MM.1S (cell line): ENCODE results near the gene ADD1.
A peak's percentile ranks its signal among the peaks of the same experiment; 100 is the strongest.

Source experiments
- DNase-seq: peaks from one replicate; pipeline ENCODE4 v3.0.0-alpha.2; 2015
- H2AFZ ChIP-seq: fragments of 300-600 bp; sonication (generic); 2 replicates; pipeline ENCODE4 v1.6.0; 2016; ENCODE audit warnings: antibody characterized with exemption, low read length
- H3F3A ChIP-seq: fragments of 300-600 bp; sonication (generic); 2 replicates; pipeline ENCODE4 v1.6.1; 2016; ENCODE audit warnings: mild to moderate bottlenecking, antibody characterized with exemption, low read length, moderate library complexity, mixed read lengths; ENCODE audit not compliant: insufficient read depth
- H3K27ac ChIP-seq: fragments of 300-600 bp; sonication (generic); 2 replicates; pipeline ENCODE4 v1.5.1; 2016; ENCODE audit warnings: mild to moderate bottlenecking, low read length
- H3K27me3 ChIP-seq: fragments of 300-600 bp; sonication (generic); replicated peaks from 2 replicates; pipeline ENCODE4 v1.6.0; 2016; ENCODE audit warnings: low read length; ENCODE audit not compliant: insufficient read depth
- H3K36me3 ChIP-seq: fragments of 300-600 bp; sonication (generic); replicated peaks from 2 replicates; pipeline ENCODE4 v1.6.1; 2016; ENCODE audit warnings: mild to moderate bottlenecking, low read length, mixed read lengths; ENCODE audit not compliant: insufficient read depth
- H3K4me1 ChIP-seq: fragments of 300-600 bp; sonication (generic); 2 replicates; pipeline ENCODE4 v1.6.1; 2016; ENCODE audit warnings: low read length, mixed read lengths
- H3K4me2 ChIP-seq: fragments of 300-600 bp; sonication (generic); 2 replicates; pipeline ENCODE4 v1.6.0; 2016; ENCODE audit warnings: low read depth, low read length
- H3K4me3 ChIP-seq: fragments of 300-600 bp; sonication (generic); 2 replicates; pipeline ENCODE4 v1.5.1; 2016; ENCODE audit warnings: low read length, mixed read lengths
- H3K79me2 ChIP-seq: fragments of 300-600 bp; sonication (generic); 2 replicates; pipeline ENCODE4 v1.6.1; 2016; ENCODE audit warnings: mixed run types, low read length, mixed read lengths
- H3K9ac ChIP-seq: fragments of 300-600 bp; sonication (generic); 2 replicates; pipeline ENCODE4 v1.6.1; 2016; ENCODE audit warnings: low read length, mixed read lengths
- H3K9me2 ChIP-seq: fragments of 300-600 bp; sonication (generic); replicated peaks from 2 replicates; pipeline ENCODE4 v1.6.1; 2016; ENCODE audit warnings: mild to moderate bottlenecking, low read length, mixed read lengths; ENCODE audit not compliant: insufficient read depth
- H3K9me3 ChIP-seq: fragments of 300-600 bp; sonication (generic); replicated peaks from 2 replicates; pipeline ENCODE4 v1.6.1; 2016; ENCODE audit warnings: mild to moderate bottlenecking, low read length, mixed read lengths; ENCODE audit not compliant: insufficient read depth
- H4K20me1 ChIP-seq: fragments of 300-600 bp; sonication (generic); 2 replicates; pipeline ENCODE4 v1.6.1; 2016; ENCODE audit warnings: mild to moderate bottlenecking, low read length, moderate library complexity, mixed read lengths; ENCODE audit not compliant: insufficient read depth
- CTCF ChIP-seq: fragments of 300-600 bp; sonication (generic); IDR thresholded peaks from 2 replicates; pipeline ENCODE4 v1.5.1; 2016; ENCODE audit warnings: antibody characterized with exemption, low read length, mixed read lengths
- EZH2 ChIP-seq: fragments of 300-600 bp; sonication (generic); optimal IDR thresholded peaks from 2 replicates; pipeline ENCODE3; 2017; ENCODE audit warnings: low read depth, mild to moderate bottlenecking, antibody characterized with exemption, low read length, mixed read lengths
- EZH2phosphoT487 ChIP-seq: fragments of 300-600 bp; sonication (generic); IDR thresholded peaks from 2 replicates; pipeline ENCODE4 v1.6.1; 2018; ENCODE audit warnings: antibody characterized with exemption, low read length

ADD1 gene

DNA sequence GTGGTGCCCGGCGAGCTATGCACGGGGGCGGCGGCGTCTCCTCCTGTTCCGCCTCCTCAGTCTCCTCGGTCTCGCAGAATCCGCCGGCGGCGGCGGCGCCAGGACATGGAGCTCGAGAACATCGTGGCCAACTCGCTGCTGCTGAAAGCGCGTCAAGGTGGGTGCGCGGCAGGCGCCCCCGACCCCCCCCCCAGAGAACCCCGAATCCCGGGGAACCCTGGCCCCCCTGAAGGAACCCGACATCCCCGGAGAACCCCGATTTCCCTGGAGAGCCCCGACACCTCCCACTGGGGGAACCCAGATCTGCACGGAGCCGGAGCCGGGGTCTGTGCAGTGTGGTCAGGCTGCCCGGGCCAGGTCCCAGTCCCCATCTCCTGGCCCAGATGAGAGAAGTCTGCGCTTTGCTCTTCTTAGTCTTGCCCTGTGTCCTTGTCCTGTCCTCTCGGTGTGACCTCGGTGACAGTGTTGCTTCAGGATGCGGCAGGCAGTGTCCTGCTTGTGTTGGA lies 120.4 kb downstream of the ADD1 start:
- Histone ChIP-seq H3K4me1 (peaks cover 3% of the 10 kb centered on the region), H3K9me2 (no peaks in the 10 kb centered on the region), H2AFZ (peak overlapping the region; percentile 99), H3K4me2 (peak overlapping the region; percentile 75), H3K36me3 (no peaks in the 10 kb centered on the region; the same call in 1 of the 2 replicates), H3K27me3 (no peaks in the 10 kb centered on the region), H3K9ac (peak overlapping the region; percentile 61), H3K9me3 (no peaks in the 10 kb centered on the region), H3K4me3 (peak overlapping the region; percentile 84), H3F3A (peaks cover 11% of the 10 kb centered on the region), H4K20me1 (peaks cover 8% of the 10 kb centered on the region), H3K27ac (no peak overlapping the region), H3K79me2 (peaks cover 35% of the 10 kb centered on the region)
- DNase-seq = peak; percentile 55
- TF ChIP-seq EZH2 (no peak), CTCF (no peak), EZH2phosphoT487 (no peak)

DNA sequence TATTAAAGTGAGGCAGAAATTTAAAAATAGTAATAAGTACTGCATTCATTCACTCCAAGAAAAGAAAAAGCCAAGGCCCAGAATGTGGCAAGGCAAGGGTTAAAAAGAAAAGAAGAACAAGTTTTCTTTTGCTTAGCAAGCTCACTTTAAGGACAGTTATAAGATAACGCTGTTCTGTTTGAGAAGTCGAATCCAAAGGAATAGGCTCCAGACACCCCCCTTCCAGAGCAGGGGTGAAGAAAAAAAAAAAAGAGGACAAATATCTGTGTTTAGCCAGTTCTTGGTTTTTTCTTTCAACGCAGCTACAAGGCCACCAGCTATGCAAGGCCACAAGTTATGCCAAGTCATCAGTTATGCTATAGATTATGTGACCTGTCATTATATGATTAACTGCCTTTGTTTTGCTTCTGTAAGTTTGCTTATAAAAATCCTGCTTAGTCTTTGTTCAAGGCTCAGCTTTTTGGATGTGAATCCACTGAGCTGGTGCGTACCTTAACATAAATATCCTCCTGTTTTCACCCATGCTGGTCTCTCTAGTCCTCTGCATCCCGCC lies 121.1 kb downstream of the ADD1 start:
- no peak overlapping the region for H3K9ac ChIP-seq
- DNase-seq = no peak

GRCh38 chr4:2965262-2965661 lies 121.6 kb downstream of the ADD1 start:
- no peaks in the 10 kb centered on the region for H3K36me3 ChIP-seq
- H3K4me3 ChIP-seq = no peak overlapping the region
- peaks cover 22% of the 10 kb centered on the region for H3K79me2 ChIP-seq
- no peak overlapping the region for H2AFZ ChIP-seq
- H3K27me3 ChIP-seq = no peaks in the 10 kb centered on the region
- H3K9me2 ChIP-seq = no peaks in the 10 kb centered on the region
- H3K9me3 ChIP-seq = no peaks in the 10 kb centered on the region
- H3K4me2 ChIP-seq = no peak overlapping the region
- peaks cover 5% of the 10 kb centered on the region; the same call in 1 of the 2 replicates for H4K20me1 ChIP-seq
- DNase-seq = no peak
- peaks cover 3% of the 10 kb centered on the region; the same call in 1 of the 2 replicates for H3K4me1 ChIP-seq
- no peak overlapping the region for H3K9ac ChIP-seq
- peaks cover 11% of the 10 kb centered on the region for H3F3A ChIP-seq
- TF ChIP-seq CTCF (no peak), EZH2phosphoT487 (no peak), EZH2 (no peak)
- H3K27ac ChIP-seq = no peak overlapping the region

More for the DNA sequence above, 121.1 kb downstream of the ADD1 start:
- Histone ChIP-seq H3K4me1 (peaks cover 3% of the 10 kb centered on the region), H3K79me2 (peaks cover 27% of the 10 kb centered on the region), H3K27me3 (no peaks in the 10 kb centered on the region), H4K20me1 (peaks cover 7% of the 10 kb centered on the region; the same call in 1 of the 2 replicates), H3K4me2 (peak overlapping the region; percentile 75; the same call in 1 of the 2 replicates), H3K9me3 (no peaks in the 10 kb centered on the region), H3K36me3 (no peaks in the 10 kb centered on the region), H3K9me2 (no peaks in the 10 kb centered on the region), H3K4me3 (no peak overlapping the region), H2AFZ (no peak overlapping the region), H3F3A (peaks cover 11% of the 10 kb centered on the region), H3K27ac (no peak overlapping the region)
- TF ChIP-seq EZH2phosphoT487 = no peak
- no peak for TF ChIP-seq EZH2
- no peak for TF ChIP-seq CTCF
